DMS153 (cell line): ENCODE data around the gene SPATA21.

ENCODE experiments used
- DNase-seq: peaks from one replicate; lab custom pipeline; 2025; lab: John Stamatoyannopoulos, UW

The SPATA21 gene

GRCh38 chr1:16451841-16452528, 14.8 kb upstream of the SPATA21 start:
- DNase-seq: no peak

DNA sequence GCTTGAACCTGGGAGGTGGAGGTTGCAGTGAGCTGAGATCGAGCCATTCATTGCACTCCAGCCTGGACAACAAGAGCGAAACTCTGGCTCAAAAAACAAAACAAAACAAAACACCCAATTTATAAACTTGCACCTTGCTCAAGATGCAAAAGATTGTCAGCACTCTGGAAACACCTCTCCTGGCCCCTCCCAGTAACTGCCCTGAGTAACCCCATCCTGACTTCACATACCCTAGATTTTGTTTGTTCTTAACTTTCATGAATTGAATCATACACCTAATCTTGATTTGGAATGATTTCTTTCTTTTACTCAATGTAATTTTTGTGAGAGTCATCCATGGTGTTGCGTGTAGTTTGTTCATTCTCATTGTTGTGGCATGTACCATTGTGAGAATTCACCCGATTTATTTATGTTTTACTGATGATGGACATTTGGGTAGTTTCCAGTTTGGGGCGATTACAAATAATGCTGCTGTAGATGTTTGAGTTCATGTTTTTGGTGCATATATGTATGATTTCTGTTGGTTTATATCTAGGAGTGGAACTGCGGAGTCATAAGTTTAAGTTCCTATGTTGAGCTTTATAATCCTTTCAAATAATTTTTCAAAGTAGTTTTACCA, 13.7 kb upstream of the SPATA21 start:
- no peak for DNase-seq

GRCh38 chr1:16449666-16450065, 12.4 kb upstream of the SPATA21 start:
- no peak for DNase-seq

GRCh38 chr1:16449065-16449464, 11.8 kb upstream of the SPATA21 start:
- DNase-seq: no peak

DNA sequence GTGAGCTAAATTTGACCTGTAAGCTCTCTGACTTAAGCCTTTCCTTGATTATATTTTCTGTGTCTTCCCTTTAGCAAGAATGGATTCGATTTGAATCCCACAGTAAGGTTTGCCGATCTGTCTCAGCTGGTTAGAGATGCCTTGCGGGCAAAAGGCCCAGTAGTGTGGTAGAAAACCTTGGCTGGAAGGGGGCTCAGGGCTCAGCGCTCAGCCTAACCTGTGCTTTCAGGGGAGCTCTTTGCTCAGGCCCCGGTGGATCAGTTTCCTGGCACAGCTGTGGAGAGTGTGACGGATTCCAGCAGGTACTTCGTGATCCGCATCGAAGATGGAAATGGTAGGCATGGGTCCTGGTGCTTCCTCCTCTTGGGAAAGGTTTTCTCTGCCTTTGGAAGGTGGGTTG, 10.4 kb upstream of the SPATA21 start:
- no peak for DNase-seq

DNA sequence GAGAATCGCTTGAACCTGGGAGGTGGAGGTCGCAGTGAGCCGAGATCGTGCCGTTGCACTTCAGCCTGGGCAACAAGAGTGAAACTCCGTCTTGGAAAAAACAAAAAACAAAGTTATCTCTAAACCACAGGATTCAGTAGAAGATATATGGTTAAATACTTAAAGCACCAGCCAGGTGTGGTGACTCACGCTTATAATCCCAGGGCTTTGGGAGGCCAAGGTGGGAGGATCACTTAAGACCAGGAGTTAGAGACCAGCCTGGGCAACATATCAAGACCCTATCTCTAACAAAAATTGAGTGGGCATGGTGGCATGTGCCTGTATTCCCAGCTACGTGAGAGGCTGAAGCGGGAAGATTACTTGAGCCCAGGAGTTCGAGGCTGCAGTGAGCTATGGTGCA, 8.9 kb upstream of the SPATA21 start:
- DNase-seq: no peak

- DNase-seq: no peak
Observed at GRCh38 chr1:16445052-16445451, 7.8 kb upstream of the SPATA21 start.

- DNase-seq: no peak
Observed at GRCh38 chr1:16443975-16444770, 6.9 kb upstream of the SPATA21 start.

DNA sequence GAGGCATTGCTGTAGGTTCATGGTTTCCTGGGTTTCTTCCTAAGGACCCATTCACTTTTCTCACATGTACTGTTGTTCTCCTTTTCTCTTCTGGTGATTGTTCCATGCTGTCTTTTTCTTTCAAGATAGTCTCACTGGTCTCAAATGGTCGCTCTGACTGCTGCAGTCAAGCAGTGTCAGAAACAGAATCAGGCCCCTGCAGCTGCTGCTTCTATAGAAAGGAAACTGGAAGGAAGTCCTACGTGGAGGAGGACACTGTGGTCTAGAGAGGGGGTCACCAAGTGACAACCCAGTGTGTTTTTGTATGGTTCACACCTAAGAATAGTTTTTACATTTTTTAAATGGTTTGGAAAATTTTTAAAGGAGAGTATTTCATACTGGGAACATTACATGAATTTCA, 5.7 kb upstream of the SPATA21 start:
- DNase-seq: no peak

GRCh38 chr1:16442265-16442664, 5.0 kb upstream of the SPATA21 start:
- DNase-seq: no peak

DNA sequence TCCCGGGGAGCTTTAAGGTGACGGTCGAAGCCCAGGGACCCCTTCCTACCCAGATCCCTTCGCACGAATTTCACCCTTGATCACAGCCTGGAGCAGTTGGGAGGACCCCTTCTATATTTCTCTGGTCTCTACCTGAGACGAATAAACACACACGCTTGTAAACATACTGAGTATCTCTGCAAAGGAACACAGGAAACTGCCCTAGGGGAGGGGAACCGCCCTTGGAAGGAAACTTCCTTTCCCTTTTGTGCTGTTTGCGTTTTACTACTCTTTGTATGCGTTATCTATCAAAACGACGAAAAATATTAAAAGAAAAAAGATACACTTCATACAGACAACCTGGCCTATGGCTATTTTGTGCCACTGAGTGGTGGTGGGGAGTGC, 4.0 kb upstream of the SPATA21 start:
- DNase-seq: no peak

GRCh38 chr1:16440470-16441281, 3.5 kb upstream of the SPATA21 start, which contains the start of gene NECAP2:
TSS of gene NECAP2 (plus strand) at chr1:16440724. CDS start at chr1:16440762, 38 bp downstream.
- peak; percentile 66 for DNase-seq

DNA sequence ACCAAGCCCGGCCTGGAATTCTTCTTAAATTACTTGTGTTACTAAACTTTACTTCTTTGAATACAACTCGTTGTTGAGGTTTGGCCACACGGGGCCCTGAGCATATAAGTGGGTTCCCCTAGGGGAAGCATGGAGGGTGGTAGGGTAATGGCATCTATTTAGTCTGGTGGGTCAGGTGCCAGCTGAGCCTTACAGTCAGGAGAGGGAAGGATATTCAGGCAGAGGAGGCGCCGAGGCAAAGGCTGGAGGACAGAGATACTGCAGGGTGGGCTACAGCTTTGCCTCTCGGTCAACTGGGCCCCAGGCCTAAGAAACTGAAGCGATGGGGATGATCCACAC, 2.9 kb upstream of the SPATA21 start:
- no peak for DNase-seq

- no peak for DNase-seq
Observed at GRCh38 chr1:16438924-16439323, 1.7 kb upstream of the SPATA21 start.

DNA sequence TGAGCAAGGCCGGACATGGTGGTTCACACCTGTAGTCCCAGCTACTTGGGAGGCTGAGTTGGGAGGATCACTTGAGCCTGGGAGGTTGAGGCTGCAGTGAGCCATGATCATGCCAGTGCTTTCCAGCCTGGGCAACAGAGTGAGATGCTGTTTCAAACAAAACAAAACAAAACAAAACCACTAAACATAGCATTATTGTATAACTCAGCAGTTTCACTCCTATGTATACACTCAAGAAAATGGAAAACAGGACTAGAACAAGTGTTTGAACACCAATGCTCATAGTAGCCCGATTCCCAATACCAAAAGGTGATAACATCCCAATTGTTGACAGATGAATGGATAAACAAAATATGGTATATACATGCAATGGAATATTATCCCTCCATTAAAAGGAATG, 1.3 kb upstream of the SPATA21 start:
- no peak for DNase-seq

DNA sequence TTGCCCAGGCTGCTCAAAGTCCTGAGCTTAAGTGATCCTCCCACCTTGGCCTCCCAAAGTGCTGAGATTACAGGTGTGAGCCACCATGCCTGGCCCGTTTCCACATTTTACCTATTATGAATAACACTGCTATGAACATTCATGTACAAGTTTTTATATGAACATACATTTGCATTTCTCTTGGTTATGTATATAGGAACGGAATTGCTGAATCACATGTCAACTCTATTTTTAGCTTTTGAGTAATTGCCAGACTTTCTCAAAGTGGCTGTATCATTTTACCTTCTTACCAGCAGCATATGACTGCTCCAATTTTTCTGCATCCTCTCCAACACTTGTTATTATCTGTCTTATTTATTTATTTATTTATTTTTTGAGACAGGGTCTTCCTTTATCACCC, 2.7 kb downstream of the SPATA21 start:
- DNase-seq: no peak

GRCh38 chr1:16434007-16434406, 3.2 kb downstream of the SPATA21 start:
- DNase-seq: no peak

DNA sequence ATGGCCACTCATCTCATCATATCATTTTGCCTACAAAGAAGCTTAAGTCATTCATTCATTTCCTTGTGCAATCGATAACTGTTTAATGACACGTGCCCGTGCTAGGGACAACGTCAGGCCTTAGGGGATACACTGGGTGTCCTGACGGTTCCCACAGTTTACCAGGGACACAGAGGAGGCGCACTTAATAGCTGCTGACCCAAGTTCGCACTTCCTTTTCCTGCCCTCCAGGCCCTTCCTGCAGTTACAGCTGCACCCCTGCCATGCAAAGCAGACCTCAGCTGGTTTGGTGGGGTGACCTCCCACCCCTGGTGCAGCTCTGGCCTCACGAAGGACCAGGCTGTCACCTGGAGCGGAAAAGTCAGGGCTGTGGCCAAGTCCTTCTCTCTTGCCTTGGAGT, 4.2 kb downstream of the SPATA21 start:
- no peak for DNase-seq

- DNase-seq: no peak
Observed at GRCh38 chr1:16430606-16431005, 6.6 kb downstream of the SPATA21 start.

DNA sequence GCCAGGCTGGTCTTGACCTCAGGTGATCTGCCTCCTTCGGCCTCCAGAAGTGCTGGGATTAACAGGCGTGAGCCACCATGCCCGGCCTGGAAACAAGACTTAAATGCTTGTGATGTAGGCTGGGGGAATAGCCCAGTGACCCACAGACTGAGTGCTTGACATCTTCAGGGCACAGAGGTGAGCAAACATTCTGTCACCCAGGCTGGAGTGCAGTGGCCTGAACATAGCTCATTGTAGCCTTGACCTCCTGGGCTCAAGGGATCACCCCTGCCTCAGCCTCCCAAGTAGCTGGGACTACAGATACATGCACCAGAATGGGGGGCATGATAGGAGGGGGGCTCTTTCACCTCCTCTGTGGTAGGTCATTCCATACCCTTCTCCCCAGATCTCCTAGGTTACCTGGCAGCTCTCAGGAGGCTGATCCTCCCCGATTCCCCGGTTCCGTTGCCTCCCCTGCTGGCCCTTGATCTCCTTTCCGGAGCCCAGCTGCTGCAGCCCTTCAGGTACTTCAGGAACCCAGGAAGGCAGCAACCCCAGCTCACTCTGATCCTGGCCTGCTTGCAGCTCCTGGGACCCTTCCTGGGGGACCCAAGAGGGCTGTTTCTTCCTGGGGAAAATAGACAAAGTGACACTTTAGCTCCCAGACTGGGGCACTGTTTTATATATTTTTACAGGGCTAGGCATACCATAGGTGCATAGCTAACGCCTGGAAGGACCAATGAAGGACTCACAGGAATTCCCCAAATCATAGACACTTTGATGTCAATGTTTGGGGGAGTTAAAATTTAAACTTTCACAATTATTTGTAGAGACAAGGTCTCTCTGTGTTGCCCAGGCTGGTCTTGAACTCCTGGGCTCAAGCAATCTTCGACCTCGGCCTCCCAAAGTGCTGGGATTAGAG, 11.8 kb downstream of the SPATA21 start:
- no peak for DNase-seq

- no peak for DNase-seq
Observed at GRCh38 chr1:16422041-16422440, 15.2 kb downstream of the SPATA21 start.
